ENCODE data around the gene SLC34A1. TPM values are rescaled to one million over a fixed set of nuclear protein-coding genes. Genes with fewer than 3 reads are reported as not detected.
"Not testable (repeated sequence)": the region's sequence is repeated elsewhere in the genome, so short reads cannot be mapped to it uniquely, and the experiment has no call there.

SLC34A1 gene
- total RNA-seq, 1 experiment from 2014 or later = 0.28 TPM

DNA sequence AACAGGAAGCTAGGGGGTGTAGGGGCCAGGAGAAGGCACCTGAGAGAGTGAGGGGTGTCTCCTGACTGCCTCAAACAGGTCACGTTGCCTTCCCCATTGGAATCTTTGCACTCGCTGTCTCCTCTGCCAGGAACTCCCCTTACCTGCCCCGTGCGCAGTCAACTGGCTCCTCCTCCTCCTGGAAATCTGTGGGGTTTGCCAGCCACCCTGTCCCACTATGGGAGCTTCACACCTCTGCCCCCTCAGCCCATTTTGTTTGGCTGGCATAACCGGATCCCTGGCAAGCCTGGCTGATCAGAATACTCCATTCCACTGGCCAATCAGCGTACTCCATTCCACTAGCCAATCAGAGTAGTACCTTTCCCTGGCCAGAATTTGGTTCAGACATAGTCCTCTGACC lies 10.4 kb upstream of the SLC34A1 start:
- no peak for TF ChIP-seq EZH2 (IDR thresholded peaks at IDR 0.05; ENCODE audit: low read depth)
- TF ChIP-seq, protein P1, sequence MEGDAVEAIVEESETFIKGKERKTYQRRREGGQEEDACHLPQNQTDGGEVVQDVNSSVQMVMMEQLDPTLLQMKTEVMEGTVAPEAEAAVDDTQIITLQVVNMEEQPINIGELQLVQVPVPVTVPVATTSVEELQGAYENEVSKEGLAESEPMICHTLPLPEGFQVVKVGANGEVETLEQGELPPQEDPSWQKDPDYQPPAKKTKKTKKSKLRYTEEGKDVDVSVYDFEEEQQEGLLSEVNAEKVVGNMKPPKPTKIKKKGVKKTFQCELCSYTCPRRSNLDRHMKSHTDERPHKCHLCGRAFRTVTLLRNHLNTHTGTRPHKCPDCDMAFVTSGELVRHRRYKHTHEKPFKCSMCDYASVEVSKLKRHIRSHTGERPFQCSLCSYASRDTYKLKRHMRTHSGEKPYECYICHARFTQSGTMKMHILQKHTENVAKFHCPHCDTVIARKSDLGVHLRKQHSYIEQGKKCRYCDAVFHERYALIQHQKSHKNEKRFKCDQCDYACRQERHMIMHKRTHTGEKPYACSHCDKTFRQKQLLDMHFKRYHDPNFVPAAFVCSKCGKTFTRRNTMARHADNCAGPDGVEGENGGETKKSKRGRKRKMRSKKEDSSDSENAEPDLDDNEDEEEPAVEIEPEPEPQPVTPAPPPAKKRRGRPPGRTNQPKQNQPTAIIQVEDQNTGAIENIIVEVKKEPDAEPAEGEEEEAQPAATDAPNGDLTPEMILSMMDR (conservative IDR thresholded peaks at IDR 0.05) = no peak
- H4K20me1 ChIP-seq (ENCODE audit: insufficient read depth) = no peaks in the 10 kb centered on the region
- peaks cover 11% of the 10 kb centered on the region for H3K4me1 ChIP-seq (replicated peaks; ENCODE audit: insufficient read depth)
- H3K9me2 ChIP-seq (ENCODE audit: insufficient read depth) = no peaks in the 10 kb centered on the region
- no peaks in the 10 kb centered on the region for H3K9me3 ChIP-seq (ENCODE audit: insufficient read depth, low read depth)
- H2AFZ ChIP-seq = no peak overlapping the region
- no peak overlapping the region for H3K4me2 ChIP-seq
- H3K79me2 ChIP-seq (ENCODE audit: low read depth) = no peaks in the 10 kb centered on the region
- intact Hi-C loops (cut with micrococcal nuclease; ENCODE audit: unreplicated experiment) = no loop called here
- no peaks in the 10 kb centered on the region for H3K27me3 ChIP-seq (ENCODE audit: insufficient read depth, low read depth)
- H3K4me3 ChIP-seq = no peak overlapping the region
- no peak for DNase-seq
- no peak overlapping the region for H3K27ac ChIP-seq
- POLR2A ChIA-PET (ENCODE audit: unreplicated experiment) = no interaction called here
- BruUV-seq (replicated peaks) = no TSS peak
- peaks cover 12% of the 10 kb centered on the region; the same call in 1 of the 2 replicates for H3F3A ChIP-seq (ENCODE audit: insufficient read depth, low read depth)
- CTCF ChIA-PET = interaction anchor here (0.7 kb wide), 1 partner anchor 43 kb away, joined by 4 read pairs; no protein-coding TSS in a partner anchor
- no peaks in the 10 kb centered on the region for H3K36me3 ChIP-seq (ENCODE audit: low read depth)

GRCh38 chr5:177374211-177374610 lies 10.0 kb upstream of the SLC34A1 start:
- Histone ChIP-seq H3K27ac (no peak overlapping the region), H3F3A (ENCODE audit: insufficient read depth, low read depth) (peaks cover 14% of the 10 kb centered on the region; the same call in 1 of the 2 replicates), H3K9me2 (ENCODE audit: insufficient read depth) (no peaks in the 10 kb centered on the region), H3K36me3 (ENCODE audit: low read depth) (no peaks in the 10 kb centered on the region), H4K20me1 (ENCODE audit: insufficient read depth) (no peaks in the 10 kb centered on the region), H3K4me2 (no peak overlapping the region), H3K4me3 (no peak overlapping the region), H3K9me3 (ENCODE audit: insufficient read depth, low read depth) (no peaks in the 10 kb centered on the region), H3K4me1 (replicated peaks; ENCODE audit: insufficient read depth) (peaks cover 13% of the 10 kb centered on the region), H3K79me2 (ENCODE audit: low read depth) (no peaks in the 10 kb centered on the region), H2AFZ (no peak overlapping the region), H3K27me3 (ENCODE audit: insufficient read depth, low read depth) (no peaks in the 10 kb centered on the region)
- BruUV-seq (replicated peaks) = no TSS peak
- TF ChIP-seq EZH2 (IDR thresholded peaks at IDR 0.05; ENCODE audit: low read depth) = no peak
- TF ChIP-seq, protein P1 (conservative IDR thresholded peaks at IDR 0.05) = no peak
- CTCF ChIA-PET = interaction anchor here (0.7 kb wide), 1 partner anchor 17 kb away, joined by 4 read pairs; the partner anchor contains the start of gene RGS14
- POLR2A ChIA-PET (ENCODE audit: unreplicated experiment) = no interaction called here
- DNase-seq = no peak
- intact Hi-C loops (cut with micrococcal nuclease; ENCODE audit: unreplicated experiment) = no loop called here

DNA sequence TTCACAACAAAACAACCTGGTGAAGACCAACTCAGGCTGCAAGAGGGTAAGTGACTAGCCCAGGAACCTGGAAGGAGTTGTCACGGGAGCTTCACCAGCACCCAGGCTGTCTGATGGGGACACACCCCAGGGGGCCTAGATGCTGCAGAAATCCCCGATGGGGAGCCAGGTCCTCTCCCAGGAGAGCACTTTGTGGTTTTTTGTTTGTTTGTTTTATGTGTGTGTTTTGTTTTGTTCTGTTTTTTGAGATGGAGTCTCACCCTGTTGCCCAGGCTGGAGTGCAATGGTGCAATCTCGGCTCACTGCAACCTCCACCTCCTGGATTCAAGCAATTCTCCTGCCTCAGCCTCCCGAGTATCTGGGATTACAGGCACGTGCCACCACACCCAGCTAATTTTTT lies 8.7 kb upstream of the SLC34A1 start:
- H3F3A ChIP-seq (ENCODE audit: insufficient read depth, low read depth); H3K27me3 ChIP-seq (ENCODE audit: insufficient read depth, low read depth); H3K27ac ChIP-seq; H3K4me3 ChIP-seq; H3K9me2 ChIP-seq (ENCODE audit: insufficient read depth); POLR2A ChIA-PET (ENCODE audit: unreplicated experiment); intact Hi-C loops (cut with micrococcal nuclease; ENCODE audit: unreplicated experiment); H2AFZ ChIP-seq; H3K4me2 ChIP-seq; H3K79me2 ChIP-seq (ENCODE audit: low read depth); H4K20me1 ChIP-seq (ENCODE audit: insufficient read depth); DNase-seq; H3K9me3 ChIP-seq (ENCODE audit: insufficient read depth, low read depth); BruUV-seq (replicated peaks); CTCF ChIA-PET; H3K36me3 ChIP-seq (ENCODE audit: low read depth): not testable (repeated sequence)
- H3K4me1 ChIP-seq (replicated peaks; ENCODE audit: insufficient read depth) = peaks cover 15% of the 10 kb centered on the region

DNA sequence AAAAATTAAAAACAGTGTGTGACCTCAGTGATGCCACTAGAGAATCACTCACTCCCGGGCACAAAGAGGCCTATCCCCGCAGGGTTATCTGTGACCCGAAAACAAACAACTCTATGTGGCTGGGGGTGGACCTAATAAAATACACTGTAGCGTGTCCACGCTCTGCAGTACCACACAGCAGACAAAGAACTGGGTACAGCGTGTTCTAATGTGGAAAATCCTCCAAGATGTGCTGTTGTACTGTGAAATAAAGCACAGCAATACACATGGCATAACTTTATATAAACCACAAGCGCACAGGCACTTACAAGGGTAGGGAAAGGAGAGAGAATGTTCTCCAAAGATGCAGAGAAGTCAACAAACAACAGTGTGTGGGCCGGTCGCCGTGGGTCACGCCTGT lies 8.1 kb upstream of the SLC34A1 start:
- ChIA-PET CTCF (no interaction called here), POLR2A (ENCODE audit: unreplicated experiment) (no interaction called here)
- intact Hi-C loops (cut with micrococcal nuclease; ENCODE audit: unreplicated experiment) = no loop called here
- TF ChIP-seq EZH2 (IDR thresholded peaks at IDR 0.05; ENCODE audit: low read depth) = no peak
- TF ChIP-seq, protein P1 (conservative IDR thresholded peaks at IDR 0.05) = no peak
- Histone ChIP-seq H3K36me3 (ENCODE audit: low read depth) (no peaks in the 10 kb centered on the region), H3K4me1 (replicated peaks; ENCODE audit: insufficient read depth) (peaks cover 15% of the 10 kb centered on the region), H3K79me2 (ENCODE audit: low read depth) (no peaks in the 10 kb centered on the region), H3F3A (ENCODE audit: insufficient read depth, low read depth) (peaks cover 4% of the 10 kb centered on the region; the same call in 1 of the 2 replicates), H2AFZ (no peak overlapping the region), H4K20me1 (ENCODE audit: insufficient read depth) (no peaks in the 10 kb centered on the region), H3K4me2 (no peak overlapping the region), H3K27ac (no peak overlapping the region), H3K4me3 (no peak overlapping the region), H3K27me3 (ENCODE audit: insufficient read depth, low read depth) (no peaks in the 10 kb centered on the region), H3K9me2 (ENCODE audit: insufficient read depth) (no peaks in the 10 kb centered on the region), H3K9me3 (ENCODE audit: insufficient read depth, low read depth) (no peaks in the 10 kb centered on the region)
- BruUV-seq (replicated peaks) = no TSS peak
- no peak for DNase-seq

Data from PC-9 (cell line).